ENCODE data around the gene OSBPL3. TPM values are rescaled to one million over a fixed set of nuclear protein-coding genes. Genes with fewer than 3 reads are reported as not detected.

The OSBPL3 gene
- total and polyA plus RNA-seq, 2 donors (not counting 3 experiments of a cell fraction or from before 2014, with no cell fraction given): 7.5 to 27.1 TPM

DNA sequence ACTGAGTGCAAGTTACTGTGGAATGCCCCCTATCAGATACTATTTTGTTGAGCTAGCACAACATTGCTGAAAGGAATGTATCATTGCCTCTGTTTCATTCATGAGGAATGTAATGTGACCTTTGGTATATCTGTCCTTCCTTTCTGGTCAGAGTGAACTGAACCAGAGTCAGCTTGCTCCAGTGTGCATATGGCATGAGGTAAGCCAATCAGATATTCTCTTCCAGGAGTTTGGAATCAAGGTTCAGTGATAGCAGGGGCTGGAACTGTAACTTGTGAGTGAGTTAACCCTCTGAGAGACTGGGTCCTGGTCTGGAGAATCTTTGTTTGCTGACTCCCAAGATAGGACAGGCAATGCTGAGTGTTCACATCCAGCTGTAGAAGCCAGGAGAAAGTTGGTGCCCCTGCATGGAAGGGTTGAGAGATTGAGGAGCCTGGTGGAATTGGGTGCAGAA lies 45.3 kb upstream of the OSBPL3 start:
- DNase-seq (ENCODE audit: low read depth, low spot score): peak; percentile 76
- no TSS peak for BruUV-seq (replicated peaks)
- peaks cover 38% of the 10 kb centered on the region for H3K4me1 ChIP-seq (ENCODE audit: control insufficient read depth, extremely low read depth, insufficient read depth, low read length)
- peak overlapping the region; percentile 23 for H3K4me2 ChIP-seq (ENCODE audit: insufficient read depth, low read length)
- dilution Hi-C loops (cut with MboI; ENCODE audit: extremely low pct_ligation_motif_present, low sequenced_read_pairs) (no loop called here), intact Hi-C loops (cut with micrococcal nuclease) (no loop called here)
- H3K36me3 ChIP-seq (ENCODE audit: control insufficient read depth in 2 of 2, extremely low read depth in 1 of 2, insufficient read depth in 2 of 2, low read length in 2 of 2): no peaks in the 10 kb centered on the region
- no peaks in the 10 kb centered on the region for H4K20me1 ChIP-seq (replicated peaks; ENCODE audit: control insufficient read depth, extremely low read depth, insufficient read depth, low read length)
- CTCF ChIA-PET: interaction anchor here (0.6 to 1.7 kb wide), 6 partner anchors 9 to 194 kb away, joined by 3 to 7 read pairs (median 4); no protein-coding TSS in a partner anchor
- FAIRE-seq: peak; percentile 88
- H3K79me2 ChIP-seq (ENCODE audit: control insufficient read depth, insufficient read depth, low read length): no peaks in the 10 kb centered on the region
- H3K27ac ChIP-seq (ENCODE audit: insufficient read depth, low read depth, low read length): peak overlapping the region; percentile 69
- H3K9ac ChIP-seq (replicated peaks; ENCODE audit: extremely low read depth, insufficient read depth, low read length): no peak overlapping the region
- H2AFZ ChIP-seq (ENCODE audit: low read depth, low read length): no peak overlapping the region
- POLR2A ChIA-PET: no interaction called here
- peak; percentile 80 for TF ChIP-seq FOS (IDR thresholded peaks at IDR 0.05; ENCODE audit: borderline replicate concordance, insufficient read depth, low read length)
- no peak for TF ChIP-seq MAX (IDR thresholded peaks at IDR 0.05; ENCODE audit: insufficient read depth, insufficient read length)
- TF ChIP-seq POLR2A (IDR thresholded peaks at IDR 0.05; ENCODE audit: low read depth, low read length): no peak
- TF ChIP-seq JUN (IDR thresholded peaks at IDR 0.05; ENCODE audit: borderline replicate concordance, insufficient read depth, insufficient read length, low read depth): peak; percentile 70
- no peak for TF ChIP-seq CTCF (IDR thresholded peaks at IDR 0.05; ENCODE audit: extremely low read depth in 1 of 2, insufficient read depth in 1 of 2, low read depth in 1 of 2, low read length in 2 of 2)
- TF ChIP-seq GATA2 (IDR thresholded peaks at IDR 0.05; ENCODE audit: insufficient read depth, insufficient read length, low read depth, low read length): peak; percentile 84
- TF ChIP-seq POLR2AphosphoS5 (IDR thresholded peaks at IDR 0.05; ENCODE audit: insufficient read depth, low read depth, low read length): peak; percentile 72
- no peaks in the 10 kb centered on the region for H3K27me3 ChIP-seq (ENCODE audit: control insufficient read depth in 2 of 2, insufficient read depth in 2 of 2, low read length in 2 of 2)
- no peak overlapping the region for H3K4me3 ChIP-seq (replicated peaks in 1 of 3; ENCODE audit: insufficient read depth in 1 of 3, low read depth in 1 of 3, low read length in 3 of 3)
- H3K9me3 ChIP-seq (replicated peaks; ENCODE audit: control insufficient read depth, insufficient read depth, low read length): no peaks in the 10 kb centered on the region
- no peaks in the 10 kb centered on the region for H3K9me1 ChIP-seq (replicated peaks; ENCODE audit: control insufficient read depth, extremely low read depth, insufficient read depth, low read length)

All from endothelial cell of umbilical vein (primary cell).